Choroid plexus epithelial cell (primary cell): ENCODE data around the gene CCDC188.

Source experiments
- DNase-seq: peaks from one replicate; pipeline ENCODE4 v3.0.0-alpha.2; 2010; ENCODE audit warnings: low read depth
- H3K4me3 ChIP-seq: 2 replicates; pipeline ENCODE4 v1.5.1; 2011; ENCODE audit warnings: low read depth, mild to moderate bottlenecking, control low read depth, low read length, moderate library complexity
- CTCF ChIP-seq: conservative IDR thresholded peaks from 2 replicates; pipeline ENCODE4 v1.5.1; 2011; ENCODE audit warnings: low read depth, mild to moderate bottlenecking, control low read depth, inconsistent platforms, low read length, moderate library complexity

CCDC188 gene

GRCh38 chr22:20150381-20151275 is at the start of gene CCDC188:
Gene CCDC188 (minus strand): TSS chr22:20151055. CDS start chr22:20150986, 69 bp downstream.
- no peak for DNase-seq
- no peak within 1 kb of the TSS for H3K4me3 ChIP-seq
- TF ChIP-seq CTCF = no peak

- TF ChIP-seq CTCF = no peak
- H3K4me3 ChIP-seq = no peak overlapping the region
These were observed 49.1 kb upstream of the CCDC188 start for GRCh38 chr22:20199906-20200305.

GRCh38 chr22:20199413-20199842 is 48.6 kb upstream of the CCDC188 start:
- no peak overlapping the region for H3K4me3 ChIP-seq
- no peak for TF ChIP-seq CTCF
- no peak for DNase-seq

More at GRCh38 chr22:20199906-20200305, 49.1 kb upstream of the CCDC188 start:
- no peak for DNase-seq

- H3K4me3 ChIP-seq = no peak overlapping the region
- TF ChIP-seq CTCF = no peak
- DNase-seq = no peak
These were observed 47.9 kb upstream of the CCDC188 start for GRCh38 chr22:20198557-20199319.

GRCh38 chr22:20197407-20198030 is 46.7 kb upstream of the CCDC188 start:
- no peak for TF ChIP-seq CTCF

GRCh38 chr22:20196094-20196842 is 45.4 kb upstream of the CCDC188 start:
- no peak for TF ChIP-seq CTCF
- no peak overlapping the region for H3K4me3 ChIP-seq
- no peak for DNase-seq

More at GRCh38 chr22:20197407-20198030, 46.7 kb upstream of the CCDC188 start:
- DNase-seq = no peak
- H3K4me3 ChIP-seq = no peak overlapping the region
